ENCODE results near the gene PRUNE2.

The PRUNE2 gene

GRCh38 chr9:76741524-76741923 is 164.4 kb downstream of the PRUNE2 start:
- TF ChIP-seq POLR2AphosphoS5 (IDR thresholded peaks at IDR 0.05; ENCODE audit: low read depth, low read length) = no peak
- TF ChIP-seq TAF1 (IDR thresholded peaks at IDR 0.05; ENCODE audit: borderline replicate concordance, insufficient read depth, low read length) = no peak
- TF ChIP-seq FOXP2 (optimal IDR thresholded peaks at IDR 0.05; ENCODE audit: borderline replicate concordance, extremely low read depth, extremely low read length, insufficient read depth) = no peak
- TF ChIP-seq SIN3A (IDR thresholded peaks at IDR 0.05; ENCODE audit: borderline replicate concordance, insufficient read depth, low read length) = no peak
- TF ChIP-seq REST (IDR thresholded peaks at IDR 0.05; ENCODE audit: insufficient read depth in 1 of 2, low read depth in 2 of 2, low read length in 2 of 2) = no peak

- TF ChIP-seq SIN3A (IDR thresholded peaks at IDR 0.05; ENCODE audit: borderline replicate concordance, insufficient read depth, low read length) (no peak), TAF1 (IDR thresholded peaks at IDR 0.05; ENCODE audit: borderline replicate concordance, insufficient read depth, low read length) (no peak), POLR2AphosphoS5 (IDR thresholded peaks at IDR 0.05; ENCODE audit: low read depth, low read length) (no peak), REST (IDR thresholded peaks at IDR 0.05; ENCODE audit: insufficient read depth in 1 of 2, low read depth in 2 of 2, low read length in 2 of 2) (no peak)
These were observed 167.5 kb downstream of the PRUNE2 start for GRCh38 chr9:76738402-76738801.

GRCh38 chr9:76737154-76737902 is 168.6 kb downstream of the PRUNE2 start:
- no peak for TF ChIP-seq SIN3A (IDR thresholded peaks at IDR 0.05; ENCODE audit: borderline replicate concordance, insufficient read depth, low read length)
- no peak for TF ChIP-seq FOXP2 (optimal IDR thresholded peaks at IDR 0.05; ENCODE audit: borderline replicate concordance, extremely low read depth, extremely low read length, insufficient read depth)

GRCh38 chr9:76734716-76735115 is 171.2 kb downstream of the PRUNE2 start:
- TF ChIP-seq SIN3A (IDR thresholded peaks at IDR 0.05; ENCODE audit: borderline replicate concordance, insufficient read depth, low read length) (no peak), TAF1 (IDR thresholded peaks at IDR 0.05; ENCODE audit: borderline replicate concordance, insufficient read depth, low read length) (no peak), REST (IDR thresholded peaks at IDR 0.05; ENCODE audit: insufficient read depth in 1 of 2, low read depth in 2 of 2, low read length in 2 of 2) (no peak), POLR2AphosphoS5 (IDR thresholded peaks at IDR 0.05; ENCODE audit: low read depth, low read length) (no peak), FOXP2 (optimal IDR thresholded peaks at IDR 0.05; ENCODE audit: borderline replicate concordance, extremely low read depth, extremely low read length, insufficient read depth) (no peak)

GRCh38 chr9:76733096-76733495 is 172.8 kb downstream of the PRUNE2 start:
- TF ChIP-seq REST (IDR thresholded peaks at IDR 0.05; ENCODE audit: insufficient read depth in 1 of 2, low read depth in 2 of 2, low read length in 2 of 2) (no peak), TAF1 (IDR thresholded peaks at IDR 0.05; ENCODE audit: borderline replicate concordance, insufficient read depth, low read length) (no peak), SIN3A (IDR thresholded peaks at IDR 0.05; ENCODE audit: borderline replicate concordance, insufficient read depth, low read length) (no peak), POLR2AphosphoS5 (IDR thresholded peaks at IDR 0.05; ENCODE audit: low read depth, low read length) (no peak), FOXP2 (optimal IDR thresholded peaks at IDR 0.05; ENCODE audit: borderline replicate concordance, extremely low read depth, extremely low read length, insufficient read depth) (no peak)
